T-helper 1 cell treated with Interleukin-12 subunit alpha and Interleukin-12 subunit beta and Interleukin-4 antibody, amounts not matched to agents 30 μg/mL and 1 μg/mL, for 36 hours (primary cell): ENCODE results near the gene KLK6.

Experiments used
- H3K27ac Mint-ChIP-seq: one replicate; pipeline ENCODE4 v1.8.0; 2021; ENCODE audit warnings: mild to moderate bottlenecking, mixed read lengths
- H3K27me3 Mint-ChIP-seq: one replicate; pipeline ENCODE4 v1.8.0; 2021; ENCODE audit warnings: low read depth, mixed read lengths
- H3K36me3 Mint-ChIP-seq: one replicate; pipeline ENCODE4 v1.8.0; 2021; ENCODE audit warnings: low read depth, mixed read lengths
- H3K4me1 Mint-ChIP-seq: one replicate; pipeline ENCODE4 v1.8.0; 2021; ENCODE audit warnings: low read depth, mixed read lengths
- H3K4me3 Mint-ChIP-seq: one replicate; pipeline ENCODE4 v1.8.0; 2021; ENCODE audit warnings: mild to moderate bottlenecking, moderate library complexity, mixed read lengths
- H3K9me3 Mint-ChIP-seq: one replicate; pipeline ENCODE4 v1.8.0; 2021; ENCODE audit warnings: mixed read lengths

The KLK6 gene

DNA sequence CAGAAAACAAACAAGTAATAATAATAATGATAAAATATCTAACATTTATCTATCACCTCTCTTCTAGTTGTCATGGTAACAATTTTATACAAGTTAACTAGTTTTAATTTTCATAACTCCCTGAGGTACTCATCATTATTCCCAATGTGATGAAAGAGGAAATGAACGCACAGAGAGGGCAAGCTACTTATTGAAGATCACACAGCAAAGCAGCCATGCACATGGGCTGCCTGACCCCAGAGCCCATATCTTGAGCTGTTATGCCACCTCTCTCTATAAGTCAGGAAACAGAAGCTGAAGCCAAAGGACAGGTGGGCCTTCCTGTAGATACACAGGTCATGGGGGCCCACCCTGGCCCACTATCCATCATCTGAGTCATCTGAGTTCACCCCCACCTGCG lies 53.3 kb downstream of the KLK6 start:
- peaks cover 17% of the 10 kb centered on the region for H3K27me3 Mint-ChIP-seq
- H3K9me3 Mint-ChIP-seq = no peaks in the 10 kb centered on the region
- no peaks in the 10 kb centered on the region for H3K4me1 Mint-ChIP-seq
- H3K4me3 Mint-ChIP-seq = no peak overlapping the region
- no peaks in the 10 kb centered on the region for H3K36me3 Mint-ChIP-seq
- H3K27ac Mint-ChIP-seq = no peak overlapping the region

- H3K27me3 Mint-ChIP-seq = peaks cover 31% of the 10 kb centered on the region
- no peaks in the 10 kb centered on the region for H3K9me3 Mint-ChIP-seq
- no peak overlapping the region for H3K27ac Mint-ChIP-seq
- H3K4me3 Mint-ChIP-seq = no peak overlapping the region
- peaks cover 1% of the 10 kb centered on the region for H3K4me1 Mint-ChIP-seq
- H3K36me3 Mint-ChIP-seq = no peaks in the 10 kb centered on the region
Observed at GRCh38 chr19:50912727-50913716, 56.4 kb downstream of the KLK6 start.

DNA sequence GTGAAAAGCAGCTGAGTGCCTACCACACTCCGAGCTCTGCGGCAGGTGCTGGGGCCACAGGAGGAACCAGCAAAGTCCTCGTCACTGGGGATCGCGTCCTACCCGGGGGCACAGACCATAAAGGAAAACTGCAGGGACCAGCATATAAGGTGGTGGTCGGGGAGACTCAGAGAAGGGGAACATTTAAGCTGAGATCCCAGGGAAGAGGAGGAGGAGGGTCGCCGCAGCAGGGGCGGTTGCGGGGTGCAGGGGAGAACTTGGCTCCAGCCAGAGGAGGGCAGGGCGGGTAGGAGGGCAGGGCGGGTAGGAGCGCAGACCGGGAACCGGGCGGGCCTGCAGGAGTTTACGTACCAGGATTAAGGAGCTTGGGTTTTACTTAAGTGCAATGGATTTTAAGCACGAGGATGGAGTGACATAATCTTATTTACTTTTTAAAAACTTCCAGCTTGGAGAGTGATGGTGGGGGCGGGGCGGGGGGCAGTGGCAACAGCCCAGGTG lies 57.2 kb downstream of the KLK6 start:
- H3K4me3 Mint-ChIP-seq = no peak overlapping the region
- H3K36me3 Mint-ChIP-seq = no peaks in the 10 kb centered on the region
- H3K9me3 Mint-ChIP-seq = no peaks in the 10 kb centered on the region
- H3K4me1 Mint-ChIP-seq = peaks cover 1% of the 10 kb centered on the region
- peaks cover 34% of the 10 kb centered on the region for H3K27me3 Mint-ChIP-seq
- H3K27ac Mint-ChIP-seq = no peak overlapping the region

DNA sequence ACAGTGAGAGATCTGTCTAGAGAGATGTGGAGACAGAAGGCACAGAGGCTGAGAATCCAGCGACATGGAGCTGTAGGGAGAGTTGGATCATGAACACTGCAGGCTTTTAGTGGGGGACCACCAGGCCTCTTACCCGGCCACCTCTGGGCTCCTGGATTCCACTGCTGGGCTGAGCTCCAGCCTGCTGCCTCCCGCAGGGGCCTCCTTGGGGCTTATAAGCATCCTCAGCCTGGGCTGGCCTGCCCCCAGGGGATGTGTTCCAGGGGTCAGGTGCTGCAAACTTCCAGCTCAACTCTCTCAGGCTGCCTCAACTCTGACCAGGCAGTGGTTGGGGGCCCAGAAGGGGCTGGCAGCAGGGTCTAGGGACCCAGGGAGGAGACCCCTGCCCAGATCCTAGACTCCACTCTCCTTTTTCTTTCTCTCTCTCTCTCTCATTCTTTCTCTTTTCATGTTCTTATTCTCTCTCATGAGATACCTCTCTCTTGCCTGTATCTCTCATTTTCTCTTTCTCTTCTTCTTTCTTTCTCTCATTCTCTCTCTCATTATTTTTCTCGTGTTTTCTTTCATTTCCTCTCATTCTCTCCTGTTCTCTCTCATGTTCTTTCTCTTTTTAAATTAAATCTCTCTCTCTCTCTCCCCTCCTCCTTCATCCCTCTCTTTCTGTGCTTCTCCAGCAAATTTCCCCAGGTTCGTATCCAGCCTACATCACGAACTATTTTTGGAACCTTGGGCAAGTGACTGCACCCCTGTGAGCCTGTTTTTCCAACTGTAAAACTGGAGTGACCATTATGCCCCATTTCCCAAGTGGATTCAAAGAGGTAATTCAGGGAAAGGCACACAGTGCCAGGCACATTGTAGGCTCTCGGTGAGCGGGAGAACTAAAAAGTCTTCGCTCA lies 57.9 kb downstream of the KLK6 start, which contains the start of gene KLK4:
Gene KLK4 (minus strand): TSS at position 190 of the 896 bp plus-strand sequence. CDS start 657 bp downstream, outside the sequence.
- peaks cover 34% of the 10 kb centered on the region for H3K27me3 Mint-ChIP-seq
- H3K9me3 Mint-ChIP-seq = no peaks in the 10 kb centered on the region
- no peak within 1 kb of the TSS for H3K4me3 Mint-ChIP-seq
- no peaks in the 10 kb centered on the region for H3K36me3 Mint-ChIP-seq
- no peak within 1 kb of the TSS for H3K27ac Mint-ChIP-seq
- peaks cover 1% of the 10 kb centered on the region for H3K4me1 Mint-ChIP-seq

DNA sequence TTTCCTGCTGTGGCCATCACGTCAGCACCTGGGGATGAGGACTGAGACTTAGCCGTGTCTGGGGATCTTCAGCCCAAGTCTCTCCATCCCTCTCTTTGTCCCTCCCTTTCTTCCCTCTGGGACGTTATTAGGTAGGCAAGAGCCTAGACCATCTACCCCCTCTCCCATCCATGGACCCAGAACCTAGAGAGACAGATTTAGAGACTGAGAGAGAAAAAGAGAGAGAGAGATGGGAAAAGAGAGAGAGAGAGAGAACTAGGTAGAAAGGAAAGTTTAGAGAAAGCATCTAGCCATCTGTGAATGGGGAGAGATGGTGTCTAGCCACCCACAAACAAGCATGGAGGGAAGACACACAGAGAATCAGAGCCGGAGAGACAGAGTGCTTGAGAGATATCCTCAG lies 58.7 kb downstream of the KLK6 start:
- Mint-ChIP-seq H3K9me3 (no peaks in the 10 kb centered on the region), H3K27ac (no peak overlapping the region), H3K4me3 (no peak overlapping the region), H3K4me1 (peaks cover 1% of the 10 kb centered on the region), H3K36me3 (no peaks in the 10 kb centered on the region), H3K27me3 (peaks cover 39% of the 10 kb centered on the region)

- peak overlapping the region; percentile 52 for H3K4me3 Mint-ChIP-seq
Observed at GRCh38 chr19:50909240-50910070, 59.9 kb downstream of the KLK6 start.

More at GRCh38 chr19:50909240-50910070, 59.9 kb downstream of the KLK6 start:
- H3K4me1 Mint-ChIP-seq = peaks cover 1% of the 10 kb centered on the region
- no peak overlapping the region for H3K27ac Mint-ChIP-seq
- H3K36me3 Mint-ChIP-seq = no peaks in the 10 kb centered on the region
- H3K9me3 Mint-ChIP-seq = no peaks in the 10 kb centered on the region
- H3K27me3 Mint-ChIP-seq = peaks cover 40% of the 10 kb centered on the region
